ENCODE results near the gene TP63. TPM values are rescaled to one million over a fixed set of nuclear protein-coding genes. Genes with fewer than 3 reads are reported as not detected.
"Not testable (repeated sequence)": the region's sequence is repeated elsewhere in the genome, so short reads cannot be mapped to it uniquely, and the experiment has no call there.

Gene TP63
- total RNA-seq, 2 experiments from 2014 or later, result 0.45 to 0.53 TPM

DNA sequence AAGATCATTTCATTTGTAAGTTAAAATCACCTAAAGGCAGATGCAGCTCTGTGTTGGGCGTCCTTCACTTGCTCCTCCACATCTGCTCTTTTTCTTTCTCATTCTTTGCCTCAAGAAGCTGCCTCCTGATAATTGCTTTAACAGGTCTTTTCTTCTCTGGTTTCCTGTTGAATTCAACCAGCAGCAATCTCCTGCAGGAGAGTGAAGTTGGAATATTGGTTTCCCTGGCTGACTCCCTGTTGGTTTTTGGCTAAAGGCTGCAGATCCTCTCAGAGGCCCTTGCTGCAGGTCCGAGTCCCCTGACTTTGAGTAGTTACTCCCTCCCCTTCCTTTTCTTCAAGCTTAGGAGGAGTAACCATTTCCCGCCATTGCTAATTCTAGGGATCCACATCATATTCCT, 4.2 kb downstream of the TP63 start:
- Mint-ChIP-seq H3K9me3 (no peaks in the 10 kb centered on the region), H3K4me1 (no peaks in the 10 kb centered on the region), H3K4me3 (no peak overlapping the region), H3K36me3 (no peaks in the 10 kb centered on the region), H3K27ac (no peak overlapping the region), H3K27me3 (no peaks in the 10 kb centered on the region)
- POLR2A ChIA-PET, result no interaction called here
- no peak for DNase-seq
- ATAC-seq (ENCODE audit: low read depth), result no peak

DNA sequence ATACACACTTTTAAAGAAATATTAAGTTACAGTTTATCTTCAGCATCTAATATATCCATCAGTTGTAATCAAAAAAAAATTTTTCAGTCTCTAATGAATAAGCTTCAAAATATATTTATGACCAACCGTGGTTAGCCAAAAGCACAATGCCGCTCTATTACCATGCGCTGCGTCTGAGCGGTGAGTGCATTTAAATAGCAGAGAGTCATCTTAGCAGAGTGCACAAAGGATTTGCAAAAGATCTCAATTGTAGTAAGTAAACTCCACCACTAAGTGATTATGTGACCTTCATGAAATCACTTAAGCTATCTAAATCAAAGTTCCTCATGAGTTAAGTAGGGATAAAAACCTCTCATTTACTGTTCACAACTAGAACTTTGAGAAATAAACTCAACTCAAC, 4.9 kb downstream of the TP63 start:
- Mint-ChIP-seq H3K36me3 (no peaks in the 10 kb centered on the region), H3K27ac (no peak overlapping the region), H3K4me3 (no peak overlapping the region), H3K4me1 (no peaks in the 10 kb centered on the region), H3K27me3 (no peaks in the 10 kb centered on the region), H3K9me3 (no peaks in the 10 kb centered on the region)
- POLR2A ChIA-PET, result no interaction called here
- no peak for DNase-seq
- ATAC-seq (ENCODE audit: low read depth), result no peak

DNA sequence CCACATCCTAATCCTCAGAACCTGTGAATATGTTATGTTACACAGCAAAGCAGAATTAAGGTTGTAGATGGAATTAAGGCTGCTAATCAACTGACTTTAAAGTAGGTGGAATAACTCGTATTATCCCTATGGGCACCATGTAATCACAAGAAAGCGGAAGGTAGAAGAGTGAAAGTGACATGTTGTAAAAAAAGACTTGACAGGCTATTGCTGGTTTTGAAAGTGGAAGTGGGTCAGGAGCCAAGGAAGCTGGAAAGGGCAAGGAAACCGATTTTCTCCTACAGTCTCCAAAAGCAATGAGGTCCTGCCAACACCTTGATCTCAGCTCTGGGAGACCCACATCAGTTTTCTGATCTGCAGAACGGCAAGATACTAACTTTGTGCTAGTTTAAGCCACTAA, 6.6 kb downstream of the TP63 start:
- no peaks in the 10 kb centered on the region for H3K9me3 Mint-ChIP-seq
- H3K27me3 Mint-ChIP-seq, result no peaks in the 10 kb centered on the region
- H3K4me3 Mint-ChIP-seq, result no peak overlapping the region
- ATAC-seq (ENCODE audit: low read depth), result no peak
- no peak for DNase-seq
- POLR2A ChIA-PET, result no interaction called here
- H3K4me1 Mint-ChIP-seq, result no peaks in the 10 kb centered on the region
- no peak overlapping the region for H3K27ac Mint-ChIP-seq
- no peaks in the 10 kb centered on the region for H3K36me3 Mint-ChIP-seq

DNA sequence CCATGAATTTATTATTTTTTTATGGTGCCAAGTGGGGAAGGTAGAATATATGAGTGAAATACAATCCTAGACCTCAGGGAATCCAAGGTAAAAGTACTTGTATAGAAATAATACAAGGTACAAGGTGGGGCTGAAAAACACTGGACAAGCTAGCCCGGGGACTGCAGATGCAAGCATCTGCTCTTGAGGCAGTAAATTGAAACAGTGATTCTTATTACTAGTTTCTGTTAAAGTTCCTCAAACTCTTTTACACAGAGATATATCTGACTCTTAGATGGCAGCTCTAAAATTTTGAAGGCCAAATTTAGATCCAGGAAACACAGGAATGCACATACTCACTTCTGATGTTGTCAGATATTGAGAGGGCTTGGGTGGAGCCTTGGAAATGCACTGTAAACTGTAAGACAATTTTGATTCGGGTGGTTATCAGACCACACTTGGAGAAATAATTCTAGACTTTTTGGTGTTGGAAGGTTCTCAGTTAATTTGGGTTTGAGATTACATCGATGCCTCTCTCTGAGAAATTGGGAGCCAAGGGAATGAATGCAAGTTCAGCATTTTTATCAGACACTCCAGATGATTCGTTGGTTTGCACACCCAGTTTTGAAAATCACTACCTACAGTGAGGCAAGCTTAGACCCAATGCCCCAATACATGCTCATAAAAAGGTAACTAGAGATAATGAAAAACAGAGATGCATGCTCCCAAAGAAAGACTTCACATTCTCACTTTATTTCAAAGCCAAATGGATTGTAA, 7.3 kb downstream of the TP63 start:
- Mint-ChIP-seq H3K4me3 (no peak overlapping the region), H3K36me3 (no peaks in the 10 kb centered on the region), H3K4me1 (no peaks in the 10 kb centered on the region), H3K9me3 (no peaks in the 10 kb centered on the region), H3K27me3 (no peaks in the 10 kb centered on the region), H3K27ac (no peak overlapping the region)
- POLR2A ChIA-PET, result no interaction called here
- no peak for ATAC-seq (ENCODE audit: low read depth)
- no peak for DNase-seq

DNA sequence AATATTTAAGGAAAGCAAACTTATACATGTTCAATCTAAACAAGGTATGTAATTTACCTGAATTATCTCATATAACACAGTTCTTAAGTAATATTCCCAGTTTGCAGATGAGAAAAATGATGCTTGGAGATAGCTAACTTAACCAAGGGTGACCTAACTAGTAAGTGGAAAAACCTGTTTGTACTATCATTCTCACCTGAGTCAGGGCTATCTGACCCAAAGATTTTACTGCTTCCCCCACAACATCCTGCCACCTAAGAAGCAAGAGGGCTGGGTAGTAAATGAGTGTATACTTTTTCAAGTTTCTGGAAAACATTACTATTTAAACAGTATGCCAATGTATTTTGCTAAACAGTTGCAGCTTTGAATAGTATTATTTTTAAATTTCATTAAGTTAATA, 10.6 kb downstream of the TP63 start:
- Mint-ChIP-seq H3K27ac (no peak overlapping the region), H3K9me3 (peaks cover 1% of the 10 kb centered on the region), H3K27me3 (no peaks in the 10 kb centered on the region), H3K4me3 (no peak overlapping the region), H3K4me1 (no peaks in the 10 kb centered on the region), H3K36me3 (no peaks in the 10 kb centered on the region)
- DNase-seq, result no peak
- POLR2A ChIA-PET, result no interaction called here
- ATAC-seq (ENCODE audit: low read depth), result no peak

DNA sequence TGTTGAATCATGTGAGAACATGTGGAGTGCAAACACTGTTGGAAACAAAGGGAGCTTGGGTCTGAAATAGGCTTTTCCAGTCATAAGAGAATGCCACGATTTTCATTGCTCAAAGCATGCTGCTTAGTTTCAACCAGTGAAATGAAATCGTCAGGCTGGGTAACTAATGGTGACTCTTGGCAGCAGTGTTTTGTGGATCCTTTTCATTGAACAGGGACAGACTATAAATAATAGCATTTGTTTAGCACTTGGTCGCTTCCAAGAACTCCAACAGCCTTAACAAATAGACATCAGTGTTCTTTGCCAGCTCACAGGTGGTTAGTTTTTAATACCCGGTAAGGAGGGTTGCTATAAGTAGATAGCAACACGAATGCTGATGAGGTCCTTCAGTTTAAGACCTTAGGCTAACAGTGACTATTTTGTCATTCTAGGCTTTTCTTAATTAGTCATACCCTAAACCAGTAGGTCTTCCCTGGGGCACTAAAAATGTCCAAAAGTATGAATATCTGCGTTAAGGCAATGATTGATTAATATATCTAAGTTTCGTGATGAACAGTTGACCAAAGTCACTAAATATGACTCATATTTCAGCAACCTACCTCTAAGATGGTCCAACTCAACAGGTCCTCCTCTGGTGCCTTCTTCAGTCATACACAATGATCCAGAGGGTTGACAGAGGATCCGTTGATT, 15.8 kb downstream of the TP63 start:
- H3K27me3 Mint-ChIP-seq, result no peaks in the 10 kb centered on the region

DNA sequence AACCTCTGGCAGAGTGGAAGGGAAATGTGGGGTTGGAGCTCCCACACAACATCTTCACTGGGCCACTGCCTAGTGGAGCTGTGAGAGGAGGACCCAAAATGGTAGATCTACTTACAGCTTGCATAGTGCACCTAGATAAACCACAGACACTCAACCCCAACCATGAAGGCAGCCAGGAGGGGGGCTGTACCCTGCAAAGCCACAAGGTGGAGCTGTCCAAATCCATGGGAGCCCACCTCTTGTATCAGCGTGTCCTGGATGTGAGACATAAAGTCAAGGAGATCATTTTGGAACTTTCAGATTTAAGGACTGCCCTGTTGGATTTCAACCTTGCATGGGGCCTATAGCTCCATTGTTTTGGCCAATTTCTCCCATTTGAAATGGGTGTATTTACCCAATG, 20.9 kb downstream of the TP63 start:
- Mint-ChIP-seq H3K4me3 (no peak overlapping the region), H3K27me3 (no peaks in the 10 kb centered on the region), H3K9me3 (peaks cover 8% of the 10 kb centered on the region), H3K27ac (no peak overlapping the region), H3K4me1 (no peaks in the 10 kb centered on the region), H3K36me3 (no peaks in the 10 kb centered on the region)
- ATAC-seq (ENCODE audit: low read depth), result no peak
- POLR2A ChIA-PET, result no interaction called here
- DNase-seq, result no peak

More for the DNA sequence above, 15.8 kb downstream of the TP63 start:
- Mint-ChIP-seq H3K4me1 (no peaks in the 10 kb centered on the region), H3K36me3 (no peaks in the 10 kb centered on the region), H3K4me3 (no peak overlapping the region), H3K9me3 (peaks cover 4% of the 10 kb centered on the region), H3K27ac (no peak overlapping the region)
- POLR2A ChIA-PET, result no interaction called here
- no peak for DNase-seq
- ATAC-seq (ENCODE audit: low read depth), result no peak

DNA sequence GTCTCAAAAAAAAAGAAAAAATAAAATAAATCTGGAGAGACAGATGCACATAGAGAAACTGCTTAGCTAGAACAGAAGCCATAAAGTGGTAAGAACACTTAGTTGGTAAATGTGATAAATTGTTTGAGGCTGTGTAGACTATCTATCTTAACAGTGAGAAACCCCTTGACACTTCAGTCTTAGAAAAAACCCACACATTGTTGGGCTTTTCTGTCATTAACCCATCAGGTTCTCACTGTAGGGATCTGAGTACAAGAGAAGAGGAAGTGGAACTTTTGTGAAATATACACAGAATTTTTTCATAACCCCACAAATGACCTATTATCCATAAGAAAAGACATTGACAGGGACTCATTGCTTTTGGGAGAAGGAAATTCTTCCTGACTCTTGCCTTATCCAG, 24.4 kb downstream of the TP63 start:
- H3K4me3 Mint-ChIP-seq, result no peak overlapping the region
- no peak for ATAC-seq (ENCODE audit: low read depth)
- H3K9me3 Mint-ChIP-seq, result peaks cover 6% of the 10 kb centered on the region
- no peak overlapping the region for H3K27ac Mint-ChIP-seq
- H3K27me3 Mint-ChIP-seq, result no peaks in the 10 kb centered on the region
- POLR2A ChIA-PET, result no interaction called here
- no peaks in the 10 kb centered on the region for H3K36me3 Mint-ChIP-seq
- no peak for DNase-seq
- no peaks in the 10 kb centered on the region for H3K4me1 Mint-ChIP-seq

DNA sequence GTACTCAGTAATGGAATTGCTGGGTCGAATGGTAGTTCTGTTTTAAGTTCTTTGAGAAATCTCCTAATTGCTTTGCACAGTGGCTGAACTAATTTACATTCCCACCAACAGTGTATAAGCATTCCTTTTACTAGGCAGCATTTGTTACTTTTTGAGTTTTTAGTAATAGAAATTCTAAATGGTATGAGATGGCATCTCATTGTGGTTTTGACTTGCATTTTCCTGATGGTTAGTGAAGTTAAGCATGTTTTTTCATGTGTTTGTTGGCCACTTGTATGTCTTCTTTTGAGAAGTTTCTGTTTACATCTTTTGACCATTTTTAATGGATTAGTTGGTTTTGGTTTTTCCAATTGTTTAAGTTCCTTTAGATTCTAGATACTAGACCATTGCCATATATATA, 28.4 kb downstream of the TP63 start:
- POLR2A ChIA-PET, result no interaction called here

DNA sequence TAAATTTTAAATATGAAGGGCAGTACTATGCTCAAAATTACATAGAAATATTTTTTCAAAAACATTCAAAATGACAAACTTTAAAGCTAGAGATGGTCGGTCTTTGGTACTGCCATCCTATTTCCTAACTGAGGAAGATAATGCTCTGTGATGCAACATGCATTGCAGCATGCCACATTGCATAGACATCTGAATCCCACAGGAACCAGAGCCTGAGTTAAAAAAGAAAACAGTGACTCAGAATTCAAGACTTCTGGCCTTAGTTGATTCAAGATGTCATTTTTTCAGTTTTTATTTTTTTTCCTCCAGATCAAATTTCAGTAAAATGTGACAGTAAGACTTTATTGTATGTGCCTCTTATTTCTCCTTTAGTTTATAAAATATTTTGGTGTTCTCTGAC, 33.1 kb downstream of the TP63 start:
- DNase-seq (no peak), ATAC-seq (ENCODE audit: low read depth) (no peak)
- Mint-ChIP-seq H3K36me3 (no peaks in the 10 kb centered on the region), H3K27me3 (no peaks in the 10 kb centered on the region), H3K27ac (no peak overlapping the region), H3K4me1 (no peaks in the 10 kb centered on the region), H3K4me3 (no peak overlapping the region), H3K9me3 (no peaks in the 10 kb centered on the region)
- POLR2A ChIA-PET, result no interaction called here

More for the DNA sequence above, 28.4 kb downstream of the TP63 start:
- no peaks in the 10 kb centered on the region for H3K4me1 Mint-ChIP-seq
- H3K27me3 Mint-ChIP-seq, result no peaks in the 10 kb centered on the region
- no peak for DNase-seq
- H3K4me3 Mint-ChIP-seq, result no peak overlapping the region
- H3K27ac Mint-ChIP-seq, result no peak overlapping the region
- no peaks in the 10 kb centered on the region for H3K36me3 Mint-ChIP-seq
- no peak for ATAC-seq (ENCODE audit: low read depth)
- H3K9me3 Mint-ChIP-seq, result peaks cover 5% of the 10 kb centered on the region

DNA sequence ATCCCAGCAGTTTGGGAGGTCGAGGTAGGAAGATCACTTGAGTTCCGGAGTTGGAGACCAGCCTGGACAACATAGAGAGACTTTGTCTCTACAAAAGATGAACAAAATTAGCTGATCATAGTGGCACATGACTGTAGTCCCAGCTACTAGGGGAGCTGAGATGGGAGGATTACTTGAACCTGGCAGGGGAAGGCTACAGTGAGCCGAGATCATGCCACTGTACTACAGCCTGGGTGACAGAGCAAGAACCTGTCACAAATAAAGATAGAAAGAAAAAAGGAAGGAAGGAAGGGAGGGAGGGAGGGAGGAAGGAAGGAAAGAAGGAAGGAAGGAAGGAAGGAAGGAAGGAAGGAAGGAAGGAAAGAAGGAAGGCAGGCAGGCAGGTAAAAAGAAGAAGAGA, 41.2 kb downstream of the TP63 start:
- H3K36me3 Mint-ChIP-seq; ATAC-seq (ENCODE audit: low read depth); H3K4me1 Mint-ChIP-seq; H3K27me3 Mint-ChIP-seq; H3K9me3 Mint-ChIP-seq; DNase-seq; POLR2A ChIA-PET; H3K4me3 Mint-ChIP-seq; H3K27ac Mint-ChIP-seq: not testable (repeated sequence)

DNA sequence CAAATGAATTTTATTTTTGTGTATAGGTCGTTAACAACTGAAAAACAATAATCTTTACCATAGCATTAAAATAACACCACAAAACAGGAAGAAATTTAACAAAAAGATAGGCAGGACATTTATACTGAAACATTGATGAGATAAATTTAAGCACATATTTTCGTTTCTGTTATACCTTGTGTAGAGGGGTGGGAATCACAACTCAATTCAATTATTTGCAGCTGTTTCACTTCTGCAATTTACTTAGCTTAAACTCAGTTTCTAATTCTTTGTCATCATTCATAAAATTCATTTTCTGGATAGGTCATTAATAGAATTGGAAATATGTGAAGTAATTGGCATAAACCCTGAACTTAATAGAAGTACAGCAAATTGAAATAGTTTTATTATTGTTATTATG, 42.3 kb downstream of the TP63 start:
- Mint-ChIP-seq H3K9me3 (no peaks in the 10 kb centered on the region), H3K27ac (no peak overlapping the region), H3K27me3 (no peaks in the 10 kb centered on the region), H3K4me3 (no peak overlapping the region), H3K36me3 (no peaks in the 10 kb centered on the region), H3K4me1 (no peaks in the 10 kb centered on the region)
- ATAC-seq (ENCODE audit: low read depth), result no peak
- no peak for DNase-seq
- POLR2A ChIA-PET, result no interaction called here

DNA sequence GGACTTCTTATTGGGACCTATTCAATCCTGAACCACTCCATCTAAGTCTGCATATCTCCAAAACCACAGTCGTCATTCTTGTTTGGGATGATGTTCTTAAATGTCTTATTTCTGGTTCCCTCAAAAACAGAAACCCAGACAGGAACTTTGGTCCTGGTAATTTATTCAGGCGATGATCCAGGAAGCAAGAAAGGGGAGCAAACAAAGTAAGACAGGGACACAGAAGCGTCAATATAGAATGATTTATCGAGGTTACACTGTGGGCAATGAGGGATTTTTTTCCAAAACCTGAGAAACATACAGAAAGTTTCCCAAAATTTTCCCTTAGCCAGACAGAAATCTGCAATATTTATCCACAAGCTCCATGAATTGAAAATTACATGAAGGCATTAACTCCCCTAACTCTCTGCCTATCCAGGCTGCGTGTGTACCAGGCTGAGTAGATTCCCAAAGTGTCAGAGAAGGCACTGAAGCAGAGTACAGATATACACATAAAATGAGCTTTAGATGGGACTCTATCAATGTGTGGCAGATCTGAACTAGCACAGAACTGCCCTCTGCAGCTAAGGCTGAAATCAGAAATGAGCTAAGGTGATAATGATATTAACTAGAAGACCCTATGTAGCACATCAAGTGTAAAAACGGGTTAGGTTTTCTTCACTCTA, 43.2 kb downstream of the TP63 start:
- Mint-ChIP-seq H3K4me3 (no peak overlapping the region), H3K27ac (no peak overlapping the region), H3K9me3 (no peaks in the 10 kb centered on the region), H3K27me3 (no peaks in the 10 kb centered on the region), H3K4me1 (no peaks in the 10 kb centered on the region), H3K36me3 (no peaks in the 10 kb centered on the region)
- POLR2A ChIA-PET, result no interaction called here
- no peak for ATAC-seq (ENCODE audit: low read depth)
- no peak for DNase-seq

DNA sequence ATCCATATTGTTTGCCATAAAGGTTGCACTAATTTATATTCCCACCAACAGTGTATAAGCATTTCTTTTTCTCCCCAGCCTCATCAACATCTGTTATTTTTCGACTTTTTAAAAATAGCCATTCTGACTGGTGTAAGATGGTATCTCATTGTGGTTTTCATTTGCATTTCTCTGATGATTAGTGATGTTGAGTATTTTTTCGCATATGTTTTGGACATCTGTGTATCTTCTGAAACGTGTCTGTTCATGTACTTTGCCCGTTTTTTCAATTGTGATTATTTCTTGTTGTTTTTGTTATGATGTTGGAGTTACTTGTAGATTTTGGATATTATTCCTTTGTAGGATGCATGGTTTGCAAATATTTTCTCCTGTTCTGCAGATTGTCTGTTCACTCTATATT, 46.5 kb downstream of the TP63 start:
- no peaks in the 10 kb centered on the region for H3K27me3 Mint-ChIP-seq
- peaks cover 1% of the 10 kb centered on the region for H3K9me3 Mint-ChIP-seq
- no peaks in the 10 kb centered on the region for H3K36me3 Mint-ChIP-seq
- DNase-seq, result no peak
- H3K27ac Mint-ChIP-seq, result no peak overlapping the region
- POLR2A ChIA-PET, result no interaction called here
- no peaks in the 10 kb centered on the region for H3K4me1 Mint-ChIP-seq
- H3K4me3 Mint-ChIP-seq, result no peak overlapping the region
- ATAC-seq (ENCODE audit: low read depth), result no peak
